Spleen (tissue), 11 donors: ENCODE results near the gene CMSS1. TPM values are rescaled to one million over a fixed set of nuclear protein-coding genes. Genes with fewer than 3 reads are reported as not detected.

Source experiments
- DNase-seq: peaks from one replicate; pipeline ENCODE4 v3.0.0-alpha.2; 2020
- H3K27ac ChIP-seq, 8 donors: fragments of 200-600 bp; sonication (generic) in 7 of 8; 1 replicate in 4 of 8; 2 replicates in 4 of 8; pipeline versions ENCODE4 v1.5.0 to v1.8.0; 2016 to 2021; ENCODE audit warnings: inconsistent platforms in 4 of 8, mild to moderate bottlenecking in 4 of 8, moderate library complexity in 1 of 8
- H3K27me3 ChIP-seq, 7 donors: fragments of 200-600 bp; sonication (generic) in 6 of 7; replicated peaks in 1 of 7; 1 replicate in 4 of 7; 2 replicates in 3 of 7; pipeline versions ENCODE4 v1.5.0 to v1.8.0; 2016 to 2021; ENCODE audit warnings: inconsistent platforms in 3 of 7, mild to moderate bottlenecking in 1 of 7
- H3K36me3 ChIP-seq, 6 donors: fragments of 200-600 bp; sonication (generic) in 5 of 6; 1 replicate in 4 of 6; 2 replicates in 2 of 6; pipeline versions ENCODE4 v1.5.0 to v1.8.0; 2016 to 2021; ENCODE audit warnings: inconsistent platforms in 2 of 6
- H3K4me1 ChIP-seq, 6 donors: fragments of 200-600 bp; sonication (generic) in 5 of 6; 1 replicate in 3 of 6; 2 replicates in 3 of 6; pipeline versions ENCODE4 v1.5.0 to v1.8.0; 2016 to 2021; ENCODE audit warnings: inconsistent platforms in 3 of 6
- H3K4me3 ChIP-seq, 8 donors: fragments of 200-600 bp; sonication (generic) in 7 of 8; 1 replicate in 4 of 8; 2 replicates in 4 of 8; pipeline versions ENCODE4 v1.5.0 to v1.8.0; 2016 to 2021; ENCODE audit warnings: inconsistent platforms in 4 of 8, mild to moderate bottlenecking in 4 of 8, moderate library complexity in 2 of 8
- H3K9me3 ChIP-seq, 8 donors: fragments of 200-600 bp; sonication (generic) in 7 of 8; 1 replicate in 4 of 8; 2 replicates in 4 of 8; pipeline versions ENCODE4 v1.5.0 to v1.8.0; 2016 to 2021; ENCODE audit warnings: inconsistent platforms in 4 of 8
- CTCF ChIP-seq, 11 experiments: fragments of 200-600 bp in 7 of 11; fragments of 450-650 bp in 4 of 11; sonication (generic) in 4 of 11; IDR thresholded peaks in 8 of 11; conservative IDR thresholded peaks in 3 of 11; 1 replicate in 7 of 11; 2 replicates in 4 of 11; pipeline versions ENCODE4 v1.4.0 to v1.8.0; 2016 to 2021; ENCODE audit warnings: antibody characterized with exemption in 11 of 11, inconsistent platforms in 4 of 11, mild to moderate bottlenecking in 1 of 11
- POLR2A ChIP-seq, 3 donors: fragments of 450-650 bp; IDR thresholded peaks; one replicate each; pipeline ENCODE4 v1.5.1; 2017; ENCODE audit warnings: antibody characterized with exemption in 3 of 3, mild to moderate bottlenecking in 1 of 3
- POLR2AphosphoS5 ChIP-seq, 3 donors: sonication (generic); formaldehyde crosslinking; IDR thresholded peaks; one replicate each; pipeline ENCODE4 v1.5.1; 2017; ENCODE audit warnings: antibody characterized with exemption in 3 of 3
- WGBS, 5 donors: extraction: QIAGEN DNeasy Blood & Tissue Kit in 3 of 5; methylation state at CpG; one replicate each; pipeline versions ENCODE4 v1.1.5 to v1.1.7; 2013 to 2018; 5-methylcytosine and 5-hydroxymethylcytosine counted together
- intact Hi-C: fragments of 100-400 bp; cut with DNase I; formaldehyde crosslinking; loops from one replicate; pipeline ENCODE4 v1.15.0; 2023; ENCODE audit warnings: low total_unique reads
- polyA plus RNA-seq, 3 donors: library from polyadenylated mRNA; stranded (reverse); fragments of 200-250 nt; gene quantifications; one replicate each; pipeline ENCODE4 v1.2.1, GENCODE V29; 2013
- total RNA-seq, 7 donors: library from RNA; depleted of rRNA in 3 of 7; stranded (reverse); fragments of >200 nt in 3 of 7; fragmentation: NEBNext Ultra II Directional in 4 of 7; extraction: Animal tissue kit (Norgen Biotek cat#: 25700) in 4 of 7; gene quantifications; one replicate each; pipeline versions ENCODE4 v1.1.0 to v1.2.1, GENCODE V29; 2016 to 2021
- donor health status: healthy with polysubstance abuse.
- donor health status: DM: no; HTN: no; CAD: no; lungs with moderate emphysema.
- donor health status: DM: no; HTN: no; CAD: no.
- donor health status: Bipolar disorder and iron deficiency.
- donor health status: healthy.
- donor health status: DM: no; HTN: no; CAD: no.
- donor health status: DM: yes; HTN: yes; CAD: no.

The CMSS1 gene
- total and polyA plus RNA-seq, 10 donors: 6.9 to 30.1 (median 20.0) TPM

- WGBS, 5 donors: 50 to 68% (median 60%) methylated on average over 3 of the region's 3 CpGs
- peaks cover 14 to 58% (median 38%) of the 10 kb centered on the region in 6 donors for H3K4me1 ChIP-seq
- H3K27me3 ChIP-seq: no peaks in the 10 kb centered on the region
- no peaks in the 10 kb centered on the region for H3K9me3 ChIP-seq
- peak overlapping the region in 7 of 8 donors; percentile 26 to 63 (median 46) for H3K27ac ChIP-seq
- H3K4me3 ChIP-seq: no peak overlapping the region
- intact Hi-C loops: loop anchor here (5.0 to 10.0 kb wide), 2 partner anchors 183 to 235 kb away; no protein-coding TSS in a partner anchor
- no peaks in the 10 kb centered on the region for H3K36me3 ChIP-seq
- DNase-seq: no peak
- TF ChIP-seq POLR2A (IDR thresholded peaks at IDR 0.05) (no peak), CTCF (IDR thresholded peaks at IDR 0.05 in 8 of 11, conservative IDR thresholded peaks at IDR 0.05 in 3 of 11) (no peak)
Measured at GRCh38 chr3:100069472-100069871, 251.8 kb downstream of the CMSS1 start.

- H3K4me1 ChIP-seq: peaks cover 14 to 73% (median 50%) of the 10 kb centered on the region in 6 donors
- intact Hi-C loops: no loop called here
- peak overlapping the region in 5 of 8 donors; percentile 1 to 73 (median 60) for H3K27ac ChIP-seq
- no peak for DNase-seq
- no peak overlapping the region for H3K4me3 ChIP-seq
- no peak for TF ChIP-seq POLR2AphosphoS5 (IDR thresholded peaks at IDR 0.05)
- no peak for TF ChIP-seq CTCF (IDR thresholded peaks at IDR 0.05 in 8 of 11, conservative IDR thresholded peaks at IDR 0.05 in 3 of 11)
- TF ChIP-seq POLR2A (IDR thresholded peaks at IDR 0.05): no peak
- H3K9me3 ChIP-seq: no peaks in the 10 kb centered on the region
- 43 to 68% (median 57%) methylated on average over 3 of the region's 3 CpGs for whole genome bisulfite sequencing, 5 donors
- H3K27me3 ChIP-seq: no peaks in the 10 kb centered on the region
- H3K36me3 ChIP-seq: no peaks in the 10 kb centered on the region
Measured at GRCh38 chr3:100072326-100073048, 254.8 kb downstream of the CMSS1 start.

GRCh38 chr3:100073049-100073713 is 255.5 kb downstream of the CMSS1 start:
- H3K4me1 ChIP-seq: peaks cover 14 to 73% (median 50%) of the 10 kb centered on the region in 6 donors
- no peak for DNase-seq
- H3K27me3 ChIP-seq: no peaks in the 10 kb centered on the region
- TF ChIP-seq POLR2AphosphoS5 (IDR thresholded peaks at IDR 0.05) (no peak), CTCF (IDR thresholded peaks at IDR 0.05 in 8 of 11, conservative IDR thresholded peaks at IDR 0.05 in 3 of 11) (no peak), POLR2A (IDR thresholded peaks at IDR 0.05) (no peak)
- 49 to 74% (median 58%) methylated on average over 1 of the region's 1 CpG for WGBS, 5 donors
- H3K36me3 ChIP-seq: no peaks in the 10 kb centered on the region
- H3K9me3 ChIP-seq: no peaks in the 10 kb centered on the region
- intact Hi-C loops: no loop called here
- peak overlapping the region in 1 of 8 donors; percentile 31 for H3K4me3 ChIP-seq
- peak overlapping the region in 6 of 8 donors; percentile 6 to 73 (median 59) for H3K27ac ChIP-seq

- H3K27me3 ChIP-seq: no peaks in the 10 kb centered on the region
- H3K4me3 ChIP-seq: peak overlapping the region in 1 of 8 donors; percentile 31
- WGBS, 5 donors: 24 to 46% (median 29%) methylated on average over 10 of the region's 10 CpGs
- H3K36me3 ChIP-seq: no peaks in the 10 kb centered on the region
- no peak for DNase-seq
- H3K4me1 ChIP-seq: peaks cover 14 to 70% (median 49%) of the 10 kb centered on the region in 6 donors
- TF ChIP-seq POLR2A (IDR thresholded peaks at IDR 0.05) (no peak), POLR2AphosphoS5 (IDR thresholded peaks at IDR 0.05) (no peak), CTCF (IDR thresholded peaks at IDR 0.05 in 8 of 11, conservative IDR thresholded peaks at IDR 0.05 in 3 of 11) (no peak)
- H3K27ac ChIP-seq: peak overlapping the region in 6 of 8 donors; percentile 6 to 73 (median 59)
- H3K9me3 ChIP-seq: no peaks in the 10 kb centered on the region
- intact Hi-C loops: no loop called here
Measured at GRCh38 chr3:100073714-100074307, 256.1 kb downstream of the CMSS1 start.
